Stimulated activated CD4-positive, alpha-beta T cell treated with anti-CD3 and anti-CD28 coated beads, Interleukin-12 subunit alpha, Interleukin-12 subunit beta, amount 100 ng/mL, for 4 hours (primary cell): ENCODE results near the gene TADA1.

ENCODE experiments used
- DNase-seq: peaks from one replicate; pipeline ENCODE4 v3.0.0-alpha.2; 2020

TADA1 gene, protein sequence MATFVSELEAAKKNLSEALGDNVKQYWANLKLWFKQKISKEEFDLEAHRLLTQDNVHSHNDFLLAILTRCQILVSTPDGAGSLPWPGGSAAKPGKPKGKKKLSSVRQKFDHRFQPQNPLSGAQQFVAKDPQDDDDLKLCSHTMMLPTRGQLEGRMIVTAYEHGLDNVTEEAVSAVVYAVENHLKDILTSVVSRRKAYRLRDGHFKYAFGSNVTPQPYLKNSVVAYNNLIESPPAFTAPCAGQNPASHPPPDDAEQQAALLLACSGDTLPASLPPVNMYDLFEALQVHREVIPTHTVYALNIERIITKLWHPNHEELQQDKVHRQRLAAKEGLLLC

DNA sequence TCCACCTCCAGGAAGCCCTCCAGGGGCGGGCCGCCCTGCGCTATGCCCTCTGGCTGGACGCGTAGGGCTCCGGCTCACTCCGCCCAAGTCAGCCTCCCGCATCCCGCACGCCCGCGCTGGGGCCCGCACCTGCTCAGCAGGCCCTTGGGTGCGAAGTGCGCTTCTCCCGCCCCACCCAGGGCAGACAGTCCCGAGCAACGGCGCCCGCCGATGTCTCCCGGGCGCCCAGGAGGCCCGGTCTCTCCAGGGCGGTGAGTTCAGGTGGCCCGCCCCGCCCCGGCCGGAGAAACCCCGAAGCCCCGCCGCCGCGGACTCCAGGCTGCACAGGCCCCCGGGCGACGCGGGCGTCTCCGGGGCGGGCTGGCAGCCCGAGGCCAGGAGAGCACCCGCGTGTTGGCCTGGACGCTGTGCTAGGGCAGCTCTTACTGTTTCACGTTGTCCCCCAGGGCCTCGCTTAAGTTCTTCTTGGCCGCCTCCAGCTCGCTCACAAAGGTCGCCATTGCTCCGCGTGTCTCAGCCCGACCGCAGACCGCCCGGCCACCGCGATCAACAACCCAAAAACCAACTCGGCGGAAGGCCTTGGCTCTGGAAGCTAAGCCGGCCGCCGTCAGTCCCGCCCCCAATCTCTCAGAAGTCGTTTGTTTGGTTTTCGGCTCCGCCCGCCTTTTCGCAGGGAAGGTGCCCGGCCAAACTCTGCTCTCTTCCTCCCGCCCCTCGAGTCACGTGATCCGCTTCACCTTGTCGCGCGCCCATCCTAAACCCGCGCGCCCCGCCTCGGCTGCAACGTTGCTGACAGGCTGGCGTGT is at the start of gene TADA1:
Gene TADA1, minus strand, starts transcription at position 531 of the 806 bp plus-strand sequence. Its CDS starts 31 bp downstream, at position 500.
- DNase-seq, result peak; percentile 98

DNA sequence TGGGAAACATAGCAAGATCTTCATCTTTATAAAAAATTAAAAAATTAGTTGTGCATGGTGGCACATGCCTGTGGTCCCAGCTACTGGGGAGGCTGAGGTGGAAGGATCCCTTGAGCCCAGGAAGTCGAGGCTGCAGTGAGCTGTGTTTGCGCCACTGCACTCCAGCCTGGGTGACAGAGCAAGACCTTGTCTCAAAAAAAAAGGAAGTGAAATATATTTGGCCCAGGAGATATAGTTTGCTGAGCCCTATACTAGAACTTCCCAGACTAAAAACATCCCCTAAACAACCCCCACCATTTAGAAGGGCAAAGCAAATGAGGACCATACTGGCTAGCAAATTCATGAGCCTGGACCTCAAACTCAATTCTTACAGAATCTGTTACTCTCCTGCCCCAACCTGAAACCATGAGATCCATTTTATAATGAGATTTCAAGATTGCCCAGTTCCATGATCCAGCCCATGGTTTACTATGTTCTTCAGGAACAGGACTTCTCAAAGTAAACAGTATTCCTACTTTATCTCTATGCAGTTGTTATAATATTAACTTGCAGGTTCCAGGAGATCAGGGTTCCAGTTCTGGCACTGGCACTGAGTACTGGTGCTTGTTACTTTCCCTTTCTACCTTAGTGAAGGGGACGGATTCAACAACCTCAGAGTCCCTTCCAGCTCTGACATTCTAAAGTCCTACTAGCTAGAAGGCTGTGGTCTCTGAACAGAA is 48.9 kb upstream of the TADA1 start:
- no peak for DNase-seq

DNA sequence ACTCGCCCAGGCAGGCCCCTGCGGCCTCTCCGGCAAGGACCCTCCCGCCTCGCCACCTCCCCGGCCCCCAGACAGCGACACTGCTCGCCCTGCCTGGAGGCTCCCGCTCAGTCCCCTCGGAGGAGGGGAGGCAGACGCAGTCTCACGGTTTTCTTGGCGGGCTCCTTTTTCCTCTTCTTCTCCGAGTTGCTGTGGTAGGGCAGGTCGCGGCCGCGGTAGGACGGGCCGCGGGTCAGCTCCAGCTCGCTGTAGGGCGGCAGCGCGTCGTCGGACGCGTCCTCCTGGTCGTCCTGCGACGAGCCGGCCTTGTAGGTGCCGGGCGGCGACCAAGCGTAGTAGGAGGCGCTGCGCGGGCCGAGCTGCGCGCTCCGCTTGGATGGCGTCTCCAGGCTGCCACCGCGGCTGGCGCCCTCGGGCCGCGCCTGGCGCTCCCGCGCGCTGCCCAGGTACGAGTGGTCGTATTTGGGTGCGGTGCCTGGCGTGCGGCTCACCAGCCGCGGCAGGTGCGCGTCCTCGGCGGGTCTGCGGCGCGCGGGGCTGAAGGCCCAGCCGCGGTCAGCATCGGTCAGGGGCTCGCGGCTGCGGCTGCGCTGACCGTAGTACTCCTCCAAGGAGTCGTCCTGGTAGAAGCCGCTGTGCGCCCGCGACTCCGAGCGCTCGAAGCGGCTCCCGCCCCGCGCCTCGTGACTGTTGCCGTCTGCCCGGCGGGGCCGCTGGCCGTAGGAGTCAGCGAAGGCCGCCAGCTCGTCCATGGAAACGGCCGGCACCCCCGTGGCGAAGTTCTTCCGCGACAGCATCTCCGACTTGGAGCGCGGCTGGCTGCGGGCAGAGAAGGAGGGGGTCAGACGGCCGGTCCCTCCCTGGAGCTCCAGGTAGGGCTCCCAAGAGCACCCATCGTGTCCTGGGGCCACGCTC is 44.8 kb upstream of the TADA1 start:
- no peak for DNase-seq

DNA sequence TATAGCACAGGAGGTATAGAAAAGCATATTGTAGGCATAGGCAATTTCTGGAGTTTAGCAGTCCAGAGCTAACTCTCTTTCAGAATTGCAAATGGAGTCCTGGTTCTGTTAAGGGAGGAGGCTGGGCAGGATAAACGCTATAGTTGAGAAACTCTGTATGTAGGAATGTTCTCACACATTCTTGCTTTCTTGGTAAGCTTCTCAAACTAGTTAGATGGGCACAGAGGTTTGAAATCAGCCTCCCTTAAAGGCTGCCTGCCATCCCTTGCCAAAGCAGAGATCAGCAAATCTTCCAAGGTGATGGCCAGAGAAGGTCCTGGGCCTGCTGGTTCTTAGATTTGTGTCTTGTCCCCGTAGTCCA is 42.9 kb upstream of the TADA1 start:
- DNase-seq, result no peak

DNA sequence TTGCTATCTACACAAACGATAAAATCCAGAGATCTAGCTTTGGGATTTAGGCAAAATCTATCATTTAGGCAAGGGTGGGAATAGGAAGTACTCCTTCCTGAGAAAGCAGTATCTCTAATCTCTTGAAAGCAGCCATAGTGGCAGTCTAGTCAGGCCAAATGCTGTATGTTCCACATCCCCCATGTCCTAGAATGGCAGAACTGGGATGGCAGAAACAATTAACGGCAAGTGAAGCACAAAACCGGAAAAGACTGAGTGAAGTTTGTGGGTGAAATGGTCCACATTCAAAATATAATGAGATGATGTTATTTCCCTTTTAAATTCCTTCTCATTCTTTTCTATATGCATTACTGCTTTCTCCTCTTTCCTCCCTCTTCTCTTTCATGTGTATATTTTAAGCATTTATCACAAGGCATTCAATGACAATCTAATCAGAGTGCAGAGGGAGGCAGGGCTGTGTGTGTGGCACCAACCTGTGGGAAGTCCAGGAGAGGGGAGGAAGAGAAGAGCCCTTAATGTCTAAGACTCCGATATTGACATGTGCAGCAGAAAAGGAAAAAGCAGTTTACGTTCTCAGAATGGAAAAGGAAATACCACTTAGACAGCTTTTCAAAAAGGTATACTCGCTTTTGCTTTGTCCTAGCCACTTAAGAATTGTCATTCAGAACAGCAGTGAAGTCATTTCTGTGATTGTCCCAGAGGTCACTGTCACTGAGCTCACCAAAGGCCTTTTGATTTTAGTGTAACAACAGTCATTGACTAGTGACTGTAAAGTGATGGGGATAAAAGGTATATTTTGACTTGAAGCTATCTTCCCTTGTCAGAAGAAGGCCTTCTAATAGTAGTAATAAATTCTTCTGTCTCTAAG is 42.3 kb upstream of the TADA1 start:
- no peak for DNase-seq

DNA sequence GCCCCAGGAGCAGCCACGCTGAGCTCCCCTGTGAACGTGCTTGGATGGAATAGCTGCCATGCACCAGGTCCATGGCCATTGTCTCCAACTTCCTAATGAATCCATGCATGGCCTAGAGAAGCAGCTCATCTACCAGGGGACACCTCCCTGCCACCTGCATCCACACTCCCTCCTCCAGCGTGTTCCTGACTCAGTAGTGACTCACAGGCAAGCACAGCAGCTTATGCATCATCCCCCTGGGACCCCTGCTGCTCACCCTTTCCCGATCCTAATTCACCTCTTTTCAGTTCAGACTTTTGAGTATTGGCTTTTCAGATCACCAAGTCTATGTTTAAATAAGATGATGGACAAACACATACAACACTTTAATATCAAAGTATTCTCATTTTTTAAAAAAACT is 39.9 kb upstream of the TADA1 start:
- no peak for DNase-seq

DNA sequence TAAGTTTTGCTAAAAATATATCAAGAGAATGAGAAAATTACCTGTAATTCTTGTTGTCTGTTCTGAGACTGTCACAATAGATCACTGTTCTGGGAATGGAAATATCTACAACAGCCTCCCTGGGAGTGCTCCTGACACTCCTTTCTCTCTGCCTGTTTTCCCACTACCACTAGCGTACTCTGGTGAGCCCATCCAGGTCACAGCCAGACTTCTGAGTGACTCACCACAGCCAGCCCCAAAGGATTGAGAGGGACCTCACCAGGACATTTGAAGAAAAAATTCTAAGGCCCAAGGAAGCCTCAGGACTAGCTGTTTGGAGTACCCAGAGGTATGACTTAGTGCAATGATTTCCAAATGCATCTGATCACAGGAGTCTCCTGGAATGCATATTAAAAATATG is 39.0 kb upstream of the TADA1 start:
- no peak for DNase-seq

DNA sequence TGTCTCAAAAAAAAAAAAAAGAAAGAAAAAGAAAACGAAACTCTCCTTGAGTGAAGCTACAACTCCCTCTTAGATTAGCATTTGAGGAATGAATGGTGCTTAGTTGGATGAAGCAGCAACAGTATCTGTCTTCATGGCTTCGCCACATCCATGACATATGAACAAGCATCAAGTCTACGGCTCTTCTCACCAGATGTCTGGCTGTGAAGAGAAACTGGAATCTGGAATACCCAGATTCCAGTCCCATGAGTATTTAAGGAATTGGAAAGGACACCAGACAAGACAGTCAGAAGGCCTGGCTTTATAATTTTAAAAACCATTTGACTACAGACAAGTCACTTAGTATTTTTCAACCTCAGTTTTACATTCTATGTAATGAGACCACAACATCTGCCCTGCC is 38.0 kb upstream of the TADA1 start:
- no peak for DNase-seq

DNA sequence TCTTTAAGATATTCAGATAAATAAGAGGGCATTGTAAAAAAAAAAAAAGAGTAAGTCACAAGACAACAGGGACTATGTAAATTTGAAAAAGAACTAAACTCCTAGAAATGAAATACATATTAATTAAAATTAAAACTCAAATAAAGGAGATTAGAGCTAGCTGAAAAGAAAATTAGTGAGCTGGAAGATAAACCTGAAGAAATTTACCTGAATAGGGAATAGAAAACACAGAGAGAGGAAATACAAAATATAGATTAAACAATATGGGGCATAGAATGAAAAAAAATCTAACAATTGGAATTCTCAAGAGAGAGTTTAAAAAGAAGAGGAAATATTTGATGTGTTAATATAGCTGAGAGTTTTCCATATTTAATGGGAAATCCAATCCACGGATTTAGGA is 35.6 kb upstream of the TADA1 start:
- no peak for DNase-seq

DNA sequence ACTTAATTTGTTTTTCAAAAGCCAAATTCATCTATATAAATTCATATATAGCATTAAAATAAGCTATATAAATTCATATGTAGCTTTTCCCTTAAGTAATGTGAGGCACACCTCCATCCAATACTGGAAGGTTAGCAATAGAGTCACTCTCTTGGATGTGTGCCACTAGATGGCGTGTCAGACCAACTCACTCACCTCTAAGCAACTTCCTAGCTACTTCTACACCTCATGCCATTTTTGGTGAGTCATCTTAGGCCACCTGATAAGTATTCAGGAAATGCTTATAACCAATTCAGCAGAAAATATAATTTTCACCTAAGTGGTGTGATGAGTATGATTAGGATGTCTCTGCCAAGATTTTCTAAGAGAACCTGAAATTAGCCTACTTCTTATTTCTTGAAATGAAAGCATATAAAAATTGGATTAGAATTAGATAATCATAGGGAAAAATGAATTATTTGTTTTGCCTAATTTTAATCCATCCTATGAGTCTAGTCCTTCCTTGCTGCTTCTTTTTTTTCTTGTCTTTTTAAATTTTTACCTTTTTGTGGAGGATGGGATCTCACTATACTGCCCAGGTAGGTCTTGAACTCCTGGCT is 34.4 kb upstream of the TADA1 start:
- DNase-seq, result peak; percentile 57

DNA sequence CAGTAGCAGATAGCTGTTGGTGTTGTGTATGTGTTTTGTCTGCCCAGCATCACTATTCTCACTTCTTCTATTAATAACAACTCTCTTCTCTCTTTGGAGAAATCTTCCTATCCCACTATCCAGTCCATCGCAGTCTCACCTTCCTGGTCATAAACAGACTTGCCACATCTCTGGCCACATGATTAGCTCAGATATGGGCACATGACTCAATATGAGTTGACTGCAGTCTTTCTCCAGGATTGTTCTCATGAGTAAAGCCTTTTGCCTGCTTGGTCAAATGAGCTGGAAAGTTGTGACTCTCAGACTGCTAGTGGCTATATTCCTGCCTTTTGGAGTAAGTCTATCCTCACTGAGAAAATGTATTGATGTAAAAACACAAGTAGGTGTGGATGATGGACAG is 32.9 kb upstream of the TADA1 start:
- DNase-seq, result no peak

DNA sequence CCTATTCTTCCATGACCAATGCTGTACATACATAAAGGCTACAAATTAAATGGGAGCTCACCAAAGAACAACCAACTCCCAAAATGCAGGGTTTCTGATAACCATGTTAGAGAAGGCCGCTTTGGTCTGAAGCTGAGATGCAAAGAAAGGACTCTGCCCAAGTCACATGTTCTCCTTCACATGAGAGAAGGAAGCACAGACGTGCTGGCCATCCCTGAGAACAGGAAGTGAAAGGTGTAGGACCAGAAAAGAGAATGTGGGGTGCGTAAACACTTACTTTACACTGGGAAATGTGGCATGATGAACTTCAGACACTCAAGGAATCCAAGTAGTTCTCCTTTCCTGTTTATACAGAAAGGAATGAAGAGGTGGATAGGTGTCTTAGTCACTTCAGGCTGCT is 31.7 kb upstream of the TADA1 start:
- no peak for DNase-seq

DNA sequence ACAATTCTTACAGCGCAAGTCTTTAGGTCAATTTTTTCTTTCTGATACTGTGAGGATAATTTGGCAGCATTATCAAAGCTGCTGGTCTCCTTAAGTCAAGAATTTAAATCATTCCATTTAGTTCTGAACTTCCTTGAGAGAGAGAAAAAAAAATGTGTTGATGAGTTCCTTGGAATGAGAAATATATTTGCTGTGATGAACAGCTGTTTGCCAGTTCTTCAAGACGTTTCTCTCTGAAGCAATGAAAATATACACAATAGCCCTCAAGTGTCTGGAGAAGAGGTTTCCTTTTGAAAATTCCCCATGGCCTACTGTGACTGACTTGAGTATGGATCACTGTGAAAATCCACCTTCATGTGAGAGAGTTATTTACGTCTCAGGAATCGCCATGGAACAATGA is 31.0 kb upstream of the TADA1 start:
- DNase-seq, result no peak

DNA sequence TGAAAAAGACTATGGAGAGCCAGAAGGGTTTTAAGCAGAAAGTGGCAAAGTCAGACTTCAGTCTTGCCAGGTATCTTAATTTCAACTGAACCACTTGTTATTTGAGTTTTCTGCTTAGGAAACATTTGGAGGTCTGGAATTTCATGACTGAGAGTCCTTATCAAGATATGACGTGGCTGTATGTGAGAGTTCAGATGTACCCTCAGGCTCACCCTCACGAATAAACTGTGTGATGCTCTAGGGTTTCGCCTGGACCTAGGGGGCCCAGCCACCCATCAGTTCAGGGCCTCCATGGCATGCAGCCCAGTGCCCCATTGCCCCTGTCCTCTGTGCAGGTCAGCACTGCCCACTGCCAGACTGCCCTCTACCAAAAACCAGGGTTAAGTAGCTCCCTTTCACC is 30.6 kb upstream of the TADA1 start:
- DNase-seq, result no peak

DNA sequence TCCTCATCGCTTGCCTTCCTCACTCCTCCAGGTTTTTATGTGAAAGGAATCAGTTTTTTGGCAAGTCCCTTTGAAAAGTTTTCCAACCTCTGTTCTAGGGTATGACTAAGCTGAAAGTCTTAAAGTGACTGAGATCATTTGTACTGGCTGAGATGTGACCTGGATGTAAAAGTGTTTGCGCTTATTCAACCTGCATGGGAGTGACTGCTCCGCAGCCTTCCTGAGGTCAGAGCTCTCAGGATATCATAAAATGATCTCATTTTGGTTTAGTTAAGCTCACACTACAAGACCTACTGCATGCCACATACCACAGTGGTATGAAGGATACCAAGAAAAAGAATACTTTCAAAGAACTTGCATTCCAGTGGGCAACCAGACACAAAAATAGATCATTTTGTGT is 29.8 kb upstream of the TADA1 start:
- no peak for DNase-seq

DNA sequence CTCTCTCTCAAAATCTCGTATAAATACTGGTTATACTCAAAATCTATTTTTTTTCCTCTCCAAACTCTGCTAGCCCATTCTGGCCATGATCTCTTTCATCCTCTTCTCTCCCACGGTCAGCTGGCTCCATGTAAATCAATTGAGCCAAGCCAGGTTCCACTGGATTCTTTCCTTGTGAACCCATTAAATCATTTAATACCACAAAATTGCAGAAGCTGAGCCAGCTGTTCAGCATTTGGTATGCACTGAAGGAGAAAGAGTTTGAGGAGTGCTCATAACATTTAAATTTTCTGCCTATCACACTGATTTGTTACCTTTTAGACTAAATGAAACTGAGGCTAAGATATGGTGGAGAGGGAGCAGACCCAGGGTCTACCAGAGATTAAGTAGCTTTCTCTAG is 29.1 kb upstream of the TADA1 start:
- DNase-seq, result no peak

DNA sequence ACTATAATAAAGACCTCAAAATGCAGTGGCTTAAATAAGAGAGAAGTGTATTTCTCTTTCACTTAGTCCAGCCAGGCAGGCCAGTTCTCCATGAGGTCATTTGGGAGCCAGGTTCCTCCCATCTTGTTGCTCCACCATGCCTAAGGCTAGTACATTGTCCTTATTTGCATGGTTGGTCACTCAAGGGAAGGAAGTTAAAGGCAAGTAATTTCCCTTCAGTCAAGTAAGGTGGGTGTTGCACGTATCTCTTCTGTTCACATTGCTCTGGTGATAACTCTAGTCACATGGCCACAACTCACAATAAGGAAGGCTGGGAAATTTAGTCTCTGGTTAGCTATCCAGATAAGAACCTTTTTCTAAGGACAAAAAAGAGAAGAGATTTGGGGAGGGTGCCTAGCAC is 27.2 kb upstream of the TADA1 start:
- DNase-seq, result no peak

DNA sequence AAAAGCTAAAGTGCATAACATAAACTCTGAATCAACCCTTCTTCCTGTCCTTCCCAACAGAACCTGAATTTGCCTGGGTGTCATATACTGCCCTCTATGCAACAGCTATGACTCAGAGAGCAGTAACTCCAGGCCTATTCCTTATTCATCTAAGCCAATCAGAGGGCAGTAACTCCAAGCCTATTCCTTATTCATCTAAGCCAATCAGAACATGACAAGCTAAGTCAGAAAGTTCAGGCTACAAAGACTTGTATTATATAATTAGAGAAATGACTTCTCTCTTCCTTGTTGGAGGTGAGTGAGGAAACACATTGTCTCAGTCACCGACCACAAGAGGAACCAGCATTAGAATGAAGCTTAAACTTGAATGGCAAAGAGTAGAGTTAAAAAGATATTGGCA is 26.2 kb upstream of the TADA1 start:
- no peak for DNase-seq

DNA sequence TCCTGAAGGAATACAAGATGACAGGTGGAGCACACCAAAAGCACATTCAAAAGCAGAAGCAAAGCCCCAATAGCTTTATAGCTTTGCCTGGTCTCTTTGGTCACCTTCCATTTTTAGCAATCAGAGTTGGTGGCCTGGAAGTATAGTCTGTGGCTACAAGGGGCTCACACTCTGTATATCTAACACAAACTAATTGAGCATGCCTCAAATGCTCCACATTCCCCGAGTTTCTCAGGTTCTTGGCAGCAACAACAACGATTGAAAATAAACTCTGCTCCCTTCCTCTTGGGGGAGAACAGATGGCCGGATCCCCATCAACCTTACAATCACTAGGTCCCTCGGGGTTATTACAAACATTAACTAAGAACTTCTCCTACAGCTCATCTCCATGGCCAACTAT is 24.9 kb upstream of the TADA1 start:
- DNase-seq, result no peak

DNA sequence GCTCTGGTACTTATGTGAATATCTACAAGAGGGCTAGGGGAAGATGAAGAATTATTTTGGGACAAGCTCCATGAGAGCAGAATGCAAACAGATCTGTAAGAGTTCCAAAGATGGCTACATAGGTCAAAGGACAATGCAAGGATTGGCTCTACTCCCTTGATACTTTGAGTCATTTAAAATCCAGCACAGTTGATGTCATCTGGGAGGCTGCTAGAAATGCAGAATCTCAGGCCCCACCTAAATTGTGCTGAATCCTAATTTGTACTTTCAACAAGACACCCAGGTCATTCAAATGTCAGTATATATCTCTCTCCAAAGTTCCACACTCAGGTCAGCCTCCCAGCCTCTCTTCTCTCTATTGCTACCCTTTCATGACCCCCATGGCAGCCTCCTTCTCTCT is 23.7 kb upstream of the TADA1 start:
- DNase-seq, result no peak

DNA sequence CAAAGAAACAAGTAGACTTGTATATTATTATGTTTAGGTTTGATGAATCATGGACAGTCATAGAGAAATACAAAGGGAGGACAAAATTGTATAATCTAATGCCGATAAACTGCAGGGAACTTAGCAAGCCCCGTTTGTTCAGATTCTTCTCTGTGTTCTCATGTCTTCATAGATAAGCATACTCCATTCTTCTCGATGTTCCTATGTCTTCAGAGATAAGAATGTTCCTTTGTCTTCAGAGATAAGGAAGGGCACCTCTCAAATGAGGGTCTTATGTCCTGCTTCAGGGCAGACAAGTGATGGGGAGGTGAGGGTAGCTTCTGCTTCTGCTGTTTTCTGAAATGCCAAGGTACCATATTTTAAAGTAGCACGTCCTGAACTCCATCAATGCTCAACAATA is 19.7 kb upstream of the TADA1 start:
- DNase-seq, result no peak
